Tibial nerve (tissue), 4 donors: ENCODE measurements around the gene EXD2. TPM values are rescaled to one million over a fixed set of nuclear protein-coding genes. Genes with fewer than 3 reads are reported as not detected.

ENCODE experiments used
- DNase-seq, 2 donors: peaks; one replicate each; pipeline ENCODE4 v3.0.0-alpha.2; 2019; ENCODE audit warnings: low spot score in 2 of 2
- H3K27ac ChIP-seq, 4 donors: fragments of 200-600 bp; sonication (generic) in 3 of 4; one replicate each; pipeline ENCODE4 v1.5.1; 2017 to 2019; ENCODE audit warnings: mild to moderate bottlenecking in 1 of 4
- H3K27me3 ChIP-seq, 2 donors: fragments of 200-600 bp; sonication (generic) in 1 of 2; one replicate each; pipeline versions ENCODE4 v1.5.1 to v1.6.0; 2017 to 2019
- H3K36me3 ChIP-seq, 3 donors: fragments of 200-600 bp; sonication (generic); one replicate each; pipeline ENCODE4 v1.5.1; 2018 to 2019
- H3K4me1 ChIP-seq, 4 donors: fragments of 200-600 bp; sonication (generic) in 3 of 4; one replicate each; pipeline ENCODE4 v1.5.1; 2017 to 2019
- H3K4me3 ChIP-seq, 4 donors: fragments of 200-600 bp; sonication (generic) in 3 of 4; one replicate each; pipeline ENCODE4 v1.5.1; 2017 to 2019; ENCODE audit warnings: mild to moderate bottlenecking in 1 of 4, moderate library complexity in 1 of 4
- H3K9me3 ChIP-seq, 4 donors: fragments of 200-600 bp; sonication (generic) in 3 of 4; one replicate each; pipeline ENCODE4 v1.5.1; 2017 to 2019
- EP300 ChIP-seq, 2 donors: sonication (generic); formaldehyde crosslinking; IDR thresholded peaks; one replicate each; pipeline ENCODE4 v1.6.1; 2017; ENCODE audit warnings: antibody characterized with exemption in 2 of 2, mild to moderate bottlenecking in 1 of 2
- POLR2A ChIP-seq, 2 donors: fragments of 450-650 bp; IDR thresholded peaks; one replicate each; pipeline ENCODE4 v1.6.1; 2017; ENCODE audit warnings: antibody characterized with exemption in 2 of 2, mild to moderate bottlenecking in 2 of 2, moderate library complexity in 2 of 2
- WGBS, 2 donors: methylation state at CpG; one replicate each; pipeline ENCODE4 v1.1.5; 2018; 5-methylcytosine and 5-hydroxymethylcytosine counted together
- total RNA-seq, 4 donors: library from RNA; depleted of rRNA; stranded (reverse); fragments of >200 nt; gene quantifications; one replicate each; pipeline ENCODE4 v1.1.0, GENCODE V29; 2016
- TF ChIP-seq, protein P1 (sequence below), 5 experiments: fragments of 200-600 bp in 3 of 5; fragments of 450-650 bp in 2 of 5; sonication (generic) in 3 of 5; IDR thresholded peaks; one replicate each; pipeline ENCODE4 v1.5.1; 2016 to 2019; ENCODE audit warnings: antibody characterized with exemption in 5 of 5, mild to moderate bottlenecking in 3 of 5, moderate library complexity in 2 of 5

EXD2 gene
- total RNA-seq, 4 donors from 2014 or later: 17.4 to 24.7 (median 20.9) TPM

GRCh38 chr14:69238883-69239282 is 47.6 kb downstream of the EXD2 start:
- Histone ChIP-seq H3K4me3 (no peak overlapping the region), H3K36me3 (peaks cover 0 to 75% (median 6%) of the 10 kb centered on the region in 3 donors), H3K9me3 (no peaks in the 10 kb centered on the region), H3K4me1 (peaks cover 0 to 26% (median 1%) of the 10 kb centered on the region in 4 donors), H3K27me3 (no peaks in the 10 kb centered on the region), H3K27ac (no peak overlapping the region)
- no peak for TF ChIP-seq POLR2A (IDR thresholded peaks at IDR 0.05)
- no peak for TF ChIP-seq EP300 (IDR thresholded peaks at IDR 0.05)
- TF ChIP-seq, protein P1, sequence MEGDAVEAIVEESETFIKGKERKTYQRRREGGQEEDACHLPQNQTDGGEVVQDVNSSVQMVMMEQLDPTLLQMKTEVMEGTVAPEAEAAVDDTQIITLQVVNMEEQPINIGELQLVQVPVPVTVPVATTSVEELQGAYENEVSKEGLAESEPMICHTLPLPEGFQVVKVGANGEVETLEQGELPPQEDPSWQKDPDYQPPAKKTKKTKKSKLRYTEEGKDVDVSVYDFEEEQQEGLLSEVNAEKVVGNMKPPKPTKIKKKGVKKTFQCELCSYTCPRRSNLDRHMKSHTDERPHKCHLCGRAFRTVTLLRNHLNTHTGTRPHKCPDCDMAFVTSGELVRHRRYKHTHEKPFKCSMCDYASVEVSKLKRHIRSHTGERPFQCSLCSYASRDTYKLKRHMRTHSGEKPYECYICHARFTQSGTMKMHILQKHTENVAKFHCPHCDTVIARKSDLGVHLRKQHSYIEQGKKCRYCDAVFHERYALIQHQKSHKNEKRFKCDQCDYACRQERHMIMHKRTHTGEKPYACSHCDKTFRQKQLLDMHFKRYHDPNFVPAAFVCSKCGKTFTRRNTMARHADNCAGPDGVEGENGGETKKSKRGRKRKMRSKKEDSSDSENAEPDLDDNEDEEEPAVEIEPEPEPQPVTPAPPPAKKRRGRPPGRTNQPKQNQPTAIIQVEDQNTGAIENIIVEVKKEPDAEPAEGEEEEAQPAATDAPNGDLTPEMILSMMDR (IDR thresholded peaks at IDR 0.05): no peak
- no peak for DNase-seq
- 83 to 87% methylated on average over 4 of the region's 4 CpGs for WGBS, 2 donors

- peak overlapping the region in 1 of 4 donors; percentile 68 for H3K27ac ChIP-seq
- peaks cover 0 to 26% (median 1%) of the 10 kb centered on the region in 4 donors for H3K4me1 ChIP-seq
- WGBS, 2 donors: 87% methylated on average over 13 of the region's 13 CpGs
- H3K4me3 ChIP-seq: no peak overlapping the region
- no peaks in the 10 kb centered on the region for H3K27me3 ChIP-seq
- no peaks in the 10 kb centered on the region for H3K9me3 ChIP-seq
- DNase-seq: no peak
- peaks cover 0 to 57% (median 6%) of the 10 kb centered on the region in 3 donors for H3K36me3 ChIP-seq
- no peak for TF ChIP-seq EP300 (IDR thresholded peaks at IDR 0.05)
- no peak for TF ChIP-seq POLR2A (IDR thresholded peaks at IDR 0.05)
- TF ChIP-seq, protein P1 (IDR thresholded peaks at IDR 0.05): no peak
These were observed 49.4 kb downstream of the EXD2 start for GRCh38 chr14:69240527-69241173.

GRCh38 chr14:69241577-69241976 is 50.3 kb downstream of the EXD2 start:
- Histone ChIP-seq H3K27me3 (no peaks in the 10 kb centered on the region), H3K27ac (peak overlapping the region in 2 of 4 donors; percentile 22 to 68), H3K4me1 (peaks cover 0 to 26% (median 1%) of the 10 kb centered on the region in 4 donors), H3K9me3 (no peaks in the 10 kb centered on the region), H3K4me3 (no peak overlapping the region), H3K36me3 (peaks cover 0 to 48% (median 0%) of the 10 kb centered on the region in 3 donors)
- no peak for DNase-seq
- no peak for TF ChIP-seq EP300 (IDR thresholded peaks at IDR 0.05)
- TF ChIP-seq POLR2A (IDR thresholded peaks at IDR 0.05): no peak
- TF ChIP-seq, protein P1 (IDR thresholded peaks at IDR 0.05): no peak
- 48 to 74% methylated on average over 2 of the region's 2 CpGs for WGBS, 2 donors

GRCh38 chr14:69242311-69243224 is 51.3 kb downstream of the EXD2 start:
- TF ChIP-seq, protein P1 (IDR thresholded peaks at IDR 0.05): peak; percentile 58 to 85 (median 78)
- no peak for TF ChIP-seq POLR2A (IDR thresholded peaks at IDR 0.05)
- peak overlapping the region in 3 of 4 donors; percentile 18 to 68 (median 33) for H3K27ac ChIP-seq
- H3K36me3 ChIP-seq: peaks cover 0 to 38% (median 0%) of the 10 kb centered on the region in 3 donors
- no peaks in the 10 kb centered on the region for H3K27me3 ChIP-seq
- 44 to 51% methylated on average over 10 of the region's 10 CpGs for WGBS, 2 donors
- peak; percentile 52 to 88 for DNase-seq
- peaks cover 0 to 29% (median 1%) of the 10 kb centered on the region in 4 donors for H3K4me1 ChIP-seq
- no peak overlapping the region for H3K4me3 ChIP-seq
- no peaks in the 10 kb centered on the region for H3K9me3 ChIP-seq
